A673 (cell line): ENCODE results near the gene MAGI3.

ENCODE experiments used
- CTCF ChIP-seq: fragments of 300-800, 200-600 bp; sonication (generic); conservative IDR thresholded peaks from 2 replicates; pipeline ENCODE4 v1.5.1; 2017; ENCODE audit warnings: low read depth, mild to moderate bottlenecking, antibody characterized with exemption, low read length, moderate library complexity, mixed read lengths
- EZH2 ChIP-seq: fragments of 200-600 bp; sonication (generic); IDR thresholded peaks from 2 replicates; pipeline ENCODE4 v1.6.1; 2017; ENCODE audit warnings: borderline replicate concordance, low read depth, mild to moderate bottlenecking, mixed read lengths, antibody characterized with exemption, low read length; ENCODE audit not compliant: poor library complexity, severe bottlenecking

- TF ChIP-seq CTCF = no peak
- no peak for TF ChIP-seq EZH2
Measured at GRCh38 chr1:113676524-113676923, 286.2 kb downstream of the MAGI3 start.
